Esophagus muscularis mucosa (tissue), 3 donors: ENCODE measurements around the gene SUMO2.

Experiments used
- POLR2A ChIP-seq: fragments of 450-650 bp; IDR thresholded peaks from one replicate; pipeline ENCODE4 v1.6.1; 2017; ENCODE audit warnings: antibody characterized with exemption, moderate library complexity, mild to moderate bottlenecking, low read depth
- POLR2AphosphoS5 ChIP-seq, 2 donors: sonication (generic); formaldehyde crosslinking; IDR thresholded peaks; one replicate each; pipeline ENCODE4 v1.6.1; 2017; ENCODE audit warnings: antibody characterized with exemption in 2 of 2
- TF ChIP-seq, protein P1 (sequence below), 3 experiments: fragments of 200-600 bp in 2 of 3; fragments of 450-650 bp in 1 of 3; sonication (generic) in 2 of 3; IDR thresholded peaks; one replicate each; pipeline ENCODE4 v1.5.1; 2017 to 2019; ENCODE audit warnings: antibody characterized with exemption in 3 of 3, mild to moderate bottlenecking in 2 of 3, moderate library complexity in 1 of 3

DNA sequence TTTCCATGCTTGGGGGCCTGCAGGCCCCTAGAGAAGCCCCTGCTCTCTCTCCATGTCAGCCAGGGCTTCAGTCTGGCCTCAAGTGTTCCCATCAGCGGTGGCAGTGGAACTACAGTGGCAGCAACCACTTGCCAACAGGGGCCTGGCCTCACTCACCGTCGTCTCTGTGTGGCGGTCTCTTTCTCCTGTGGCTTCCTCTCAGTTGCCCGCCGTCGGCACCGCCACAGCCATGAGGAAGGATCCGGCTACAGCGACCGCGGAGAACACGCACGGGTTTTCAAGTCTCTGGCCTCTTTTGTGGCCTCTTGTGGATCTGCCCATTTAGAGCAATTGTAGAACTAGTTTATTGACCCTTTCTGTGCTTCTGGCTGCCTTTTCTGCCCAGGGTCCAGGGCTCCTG, 64.5 kb downstream of the SUMO2 start:
- TF ChIP-seq POLR2AphosphoS5 (IDR thresholded peaks at IDR 0.05) = no peak
- TF ChIP-seq, protein P1, sequence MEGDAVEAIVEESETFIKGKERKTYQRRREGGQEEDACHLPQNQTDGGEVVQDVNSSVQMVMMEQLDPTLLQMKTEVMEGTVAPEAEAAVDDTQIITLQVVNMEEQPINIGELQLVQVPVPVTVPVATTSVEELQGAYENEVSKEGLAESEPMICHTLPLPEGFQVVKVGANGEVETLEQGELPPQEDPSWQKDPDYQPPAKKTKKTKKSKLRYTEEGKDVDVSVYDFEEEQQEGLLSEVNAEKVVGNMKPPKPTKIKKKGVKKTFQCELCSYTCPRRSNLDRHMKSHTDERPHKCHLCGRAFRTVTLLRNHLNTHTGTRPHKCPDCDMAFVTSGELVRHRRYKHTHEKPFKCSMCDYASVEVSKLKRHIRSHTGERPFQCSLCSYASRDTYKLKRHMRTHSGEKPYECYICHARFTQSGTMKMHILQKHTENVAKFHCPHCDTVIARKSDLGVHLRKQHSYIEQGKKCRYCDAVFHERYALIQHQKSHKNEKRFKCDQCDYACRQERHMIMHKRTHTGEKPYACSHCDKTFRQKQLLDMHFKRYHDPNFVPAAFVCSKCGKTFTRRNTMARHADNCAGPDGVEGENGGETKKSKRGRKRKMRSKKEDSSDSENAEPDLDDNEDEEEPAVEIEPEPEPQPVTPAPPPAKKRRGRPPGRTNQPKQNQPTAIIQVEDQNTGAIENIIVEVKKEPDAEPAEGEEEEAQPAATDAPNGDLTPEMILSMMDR (IDR thresholded peaks at IDR 0.05) = no peak
- TF ChIP-seq POLR2A = no peak
